NB4 (cell line): Measurements from ENCODE around the gene RPS6KA5.

Source experiments
- DNase-seq: peaks from one replicate; pipeline ENCODE4 v3.0.0; 2010; ENCODE audit warnings: low read depth
- H3K4me3 ChIP-seq: one replicate; pipeline ENCODE4 v1.5.1; 2011; ENCODE audit warnings: mild to moderate bottlenecking, low read depth, low read length, moderate library complexity
- MYC ChIP-seq: IDR thresholded peaks from 2 replicates; pipeline ENCODE4 v1.6.1; 2011; ENCODE audit warnings: low read depth, low read length
- POLR2A ChIP-seq: IDR thresholded peaks from 2 replicates; pipeline ENCODE4 v1.6.1; 2011; ENCODE audit warnings: mild to moderate bottlenecking; ENCODE audit not compliant: insufficient read length; ENCODE audit errors: extremely low read depth
- TF ChIP-seq, protein P1 (sequence below): IDR thresholded peaks from 2 replicates; pipeline ENCODE4 v1.6.1; 2011; ENCODE audit warnings: low read depth, low read length
- TF ChIP-seq, protein P2 (sequence below): IDR thresholded peaks from one replicate; pipeline ENCODE4 v1.5.1; 2012; ENCODE audit warnings: low read depth, low read length

The RPS6KA5 gene

DNA sequence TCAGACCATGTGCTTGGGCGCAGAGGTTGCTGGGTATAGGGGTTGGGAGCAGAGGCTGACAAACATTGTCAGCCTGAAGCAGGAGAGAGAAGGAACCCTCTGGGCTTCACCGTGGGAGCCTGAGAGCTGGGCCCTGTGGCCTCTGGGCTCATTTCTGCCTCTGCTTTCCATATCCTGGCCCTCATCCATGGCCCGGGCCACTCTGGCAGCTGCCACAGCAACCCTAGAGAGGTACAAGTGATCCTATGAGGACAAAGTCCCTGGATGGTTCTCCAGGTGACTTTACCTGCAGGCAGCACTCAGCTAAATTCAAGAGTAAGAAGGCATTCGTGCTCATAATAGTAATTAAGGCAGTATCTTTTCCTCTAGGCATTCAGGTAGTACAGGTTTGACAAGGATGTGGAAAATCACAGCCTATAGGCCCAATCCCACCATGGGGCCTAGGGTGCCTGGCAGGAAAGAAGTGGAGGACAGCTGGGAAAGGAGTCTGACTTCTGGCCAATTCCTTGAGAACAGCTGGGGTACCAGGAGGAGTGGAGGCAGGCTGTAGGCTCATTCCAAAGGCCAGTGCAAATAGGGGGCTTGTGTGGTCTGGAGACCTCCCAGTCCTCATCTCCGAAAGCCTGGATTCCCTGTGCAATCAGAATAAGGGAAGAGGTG, 240.6 kb downstream of the RPS6KA5 start:
- TF ChIP-seq POLR2A (no peak), MYC (no peak)
- TF ChIP-seq, protein P1, sequence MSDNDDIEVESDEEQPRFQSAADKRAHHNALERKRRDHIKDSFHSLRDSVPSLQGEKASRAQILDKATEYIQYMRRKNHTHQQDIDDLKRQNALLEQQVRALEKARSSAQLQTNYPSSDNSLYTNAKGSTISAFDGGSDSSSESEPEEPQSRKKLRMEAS: no peak
- TF ChIP-seq, protein P2, sequence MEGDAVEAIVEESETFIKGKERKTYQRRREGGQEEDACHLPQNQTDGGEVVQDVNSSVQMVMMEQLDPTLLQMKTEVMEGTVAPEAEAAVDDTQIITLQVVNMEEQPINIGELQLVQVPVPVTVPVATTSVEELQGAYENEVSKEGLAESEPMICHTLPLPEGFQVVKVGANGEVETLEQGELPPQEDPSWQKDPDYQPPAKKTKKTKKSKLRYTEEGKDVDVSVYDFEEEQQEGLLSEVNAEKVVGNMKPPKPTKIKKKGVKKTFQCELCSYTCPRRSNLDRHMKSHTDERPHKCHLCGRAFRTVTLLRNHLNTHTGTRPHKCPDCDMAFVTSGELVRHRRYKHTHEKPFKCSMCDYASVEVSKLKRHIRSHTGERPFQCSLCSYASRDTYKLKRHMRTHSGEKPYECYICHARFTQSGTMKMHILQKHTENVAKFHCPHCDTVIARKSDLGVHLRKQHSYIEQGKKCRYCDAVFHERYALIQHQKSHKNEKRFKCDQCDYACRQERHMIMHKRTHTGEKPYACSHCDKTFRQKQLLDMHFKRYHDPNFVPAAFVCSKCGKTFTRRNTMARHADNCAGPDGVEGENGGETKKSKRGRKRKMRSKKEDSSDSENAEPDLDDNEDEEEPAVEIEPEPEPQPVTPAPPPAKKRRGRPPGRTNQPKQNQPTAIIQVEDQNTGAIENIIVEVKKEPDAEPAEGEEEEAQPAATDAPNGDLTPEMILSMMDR: no peak
- no peak for DNase-seq
- no peak overlapping the region for H3K4me3 ChIP-seq

DNA sequence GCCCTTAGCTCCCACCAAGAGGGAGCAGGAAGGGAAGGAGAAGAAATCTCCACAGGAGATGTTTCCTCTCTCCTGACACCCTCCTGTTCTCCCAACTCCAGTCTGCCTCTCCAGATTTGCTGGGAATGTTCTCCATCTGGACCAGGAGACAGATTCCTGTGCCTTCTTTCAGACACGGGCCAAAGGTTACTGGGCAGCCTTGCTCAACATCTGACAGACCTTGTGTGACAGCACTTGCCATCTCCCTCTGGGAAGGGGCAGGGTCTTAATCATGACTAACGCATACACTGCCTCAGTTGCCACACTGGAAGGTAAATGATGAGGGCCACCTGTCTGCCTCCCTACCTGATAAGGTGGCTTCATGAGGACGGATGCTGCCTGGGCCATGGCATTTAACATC, 241.7 kb downstream of the RPS6KA5 start:
- no peak for DNase-seq
- no peak overlapping the region for H3K4me3 ChIP-seq
- TF ChIP-seq, protein P1: no peak
- TF ChIP-seq, protein P2: no peak
- TF ChIP-seq POLR2A: no peak
- no peak for TF ChIP-seq MYC

DNA sequence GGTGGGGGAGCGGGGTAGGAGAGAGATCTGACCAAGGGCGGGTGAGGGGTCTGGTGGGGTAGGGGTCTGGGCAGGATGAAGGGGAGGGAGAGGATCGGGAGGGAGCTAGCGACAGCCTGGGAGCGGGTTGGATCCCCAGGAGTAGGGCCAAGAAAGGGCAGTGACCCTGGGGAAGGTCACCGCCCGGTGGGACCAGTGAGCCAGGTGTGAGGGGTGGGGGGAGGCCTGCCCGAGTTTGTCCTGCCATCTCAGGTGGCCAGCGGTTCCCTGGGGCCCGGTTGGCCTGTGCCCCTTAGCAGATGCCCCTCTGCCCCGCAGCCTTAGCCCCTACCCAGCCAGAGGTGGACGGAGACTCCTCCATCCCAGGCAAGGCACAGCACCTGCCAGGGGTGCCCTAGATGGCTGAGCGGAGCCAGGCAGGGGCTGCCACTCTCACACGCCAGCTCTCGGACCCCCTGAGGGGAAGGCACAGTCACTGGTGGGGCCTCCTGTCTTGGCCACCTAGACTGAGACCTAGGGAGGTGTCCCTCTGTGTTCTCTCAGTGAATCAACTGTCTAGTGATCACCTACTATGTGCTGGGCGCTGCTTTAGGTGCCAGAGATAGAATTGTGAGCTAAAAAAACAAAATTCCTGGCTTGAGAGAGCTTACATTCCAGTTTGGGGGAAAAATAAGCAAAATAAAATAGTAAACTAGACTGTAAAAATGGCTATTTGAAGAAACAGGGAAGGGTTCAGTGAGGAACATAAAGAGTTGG, 243.6 kb downstream of the RPS6KA5 start:
- TF ChIP-seq POLR2A (no peak), MYC (no peak)
- TF ChIP-seq, protein P2: no peak
- TF ChIP-seq, protein P1: no peak
- H3K4me3 ChIP-seq: no peak overlapping the region
- DNase-seq: no peak

DNA sequence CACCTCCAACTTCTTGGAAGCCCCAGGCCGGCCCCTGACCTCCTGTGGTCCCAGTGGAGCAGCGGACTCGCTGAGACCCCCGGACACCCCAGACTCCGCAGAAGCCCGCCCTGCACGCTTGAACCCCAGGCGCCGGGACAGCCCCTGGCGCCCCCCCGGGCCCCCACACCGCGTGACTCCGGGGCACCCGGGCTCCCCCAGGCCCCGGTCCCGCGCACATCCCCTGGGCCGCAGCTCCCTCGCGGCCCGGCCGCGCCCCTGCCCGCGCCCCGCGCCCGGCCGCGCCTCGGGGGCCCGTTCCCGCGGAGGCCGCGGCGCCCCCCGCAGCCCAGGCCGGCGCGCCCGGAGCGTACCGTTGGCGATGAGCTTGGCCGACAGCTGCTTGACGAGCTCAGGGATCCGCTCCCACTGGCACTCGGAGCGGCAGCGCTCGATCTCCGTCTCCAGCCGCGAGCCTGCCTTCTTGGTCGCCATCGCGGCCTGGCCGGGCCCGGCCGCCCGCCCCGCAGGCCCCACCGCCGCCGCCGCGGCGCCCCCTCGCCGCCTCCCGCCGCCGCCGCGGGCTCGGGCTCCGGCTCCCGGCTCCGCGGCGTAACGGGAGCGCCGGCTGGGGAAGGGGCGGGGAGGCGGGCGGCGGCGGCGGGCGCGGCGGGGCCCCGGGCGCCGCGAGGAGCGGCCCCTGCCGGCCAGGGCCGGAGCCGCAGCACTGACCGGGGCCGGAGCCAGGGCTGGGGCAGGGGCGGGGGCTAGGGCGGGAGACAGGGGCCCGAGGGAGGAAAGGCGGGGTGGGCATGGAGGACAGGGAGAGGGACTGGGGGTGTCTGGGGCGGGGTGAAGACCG, 244.4 kb downstream of the RPS6KA5 start, which contains the start of gene TTC7B:
TTC7B (minus strand) TSS at position 609 of the 841 bp plus-strand sequence; CDS start at position 474, 135 bp downstream.
- TF ChIP-seq, protein P1: no peak
- no peak for TF ChIP-seq POLR2A
- no peak for TF ChIP-seq MYC
- TF ChIP-seq, protein P2: no peak
- peak; percentile 58 for DNase-seq
- peak within 1 kb of the TSS; percentile 59 for H3K4me3 ChIP-seq

DNA sequence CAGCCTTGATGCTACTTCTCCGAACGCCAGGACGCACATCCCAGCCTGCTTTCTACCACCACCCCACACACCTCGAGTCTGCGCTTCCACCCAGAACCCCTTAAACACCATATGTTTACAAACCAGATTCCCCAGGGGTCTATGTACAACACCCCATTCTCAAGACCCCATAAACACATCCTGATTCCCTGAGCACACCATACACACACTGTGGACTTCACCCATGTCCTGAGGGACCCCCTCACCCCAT, 244.9 kb downstream of the RPS6KA5 start:
- peak overlapping the region; percentile 59 for H3K4me3 ChIP-seq
- no peak for DNase-seq
- TF ChIP-seq, protein P1: no peak
- TF ChIP-seq MYC (no peak), POLR2A (no peak)
- TF ChIP-seq, protein P2: no peak
